LNCaP clone FGC (cell line): ENCODE results near the gene GLUD1.
A peak's percentile ranks its signal among the peaks of the same experiment; 100 is the strongest.
"Not testable (repeated sequence)": the region's sequence is repeated elsewhere in the genome, so short reads cannot be mapped to it uniquely, and the experiment has no call there.

ENCODE experiments used
- DNase-seq: peaks from one replicate; pipeline ENCODE4 v3.0.0-alpha.2; 2011; ENCODE audit warnings: low read depth
- H3K4me3 ChIP-seq: 2 replicates; pipeline ENCODE4 v1.5.1; 2011; ENCODE audit warnings: mild to moderate bottlenecking, low read depth, low read length, control low read depth
- CTCF ChIP-seq: IDR thresholded peaks from 2 replicates; pipeline ENCODE4 v1.5.1; 2012; ENCODE audit warnings: mild to moderate bottlenecking; ENCODE audit not compliant: control insufficient read depth, insufficient read depth; ENCODE audit errors: extremely low read depth

GLUD1 gene

GRCh38 chr10:87094373-87095235 is at the start of gene GLUD1, which contains the start of gene SHLD2:
GLUD1 (minus strand) TSS chr10:87094843; CDS start chr10:87094769, 74 bp downstream.
SHLD2 (plus strand) TSS chr10:87095206; CDS start chr10:87151355, 56,149 bp downstream.
- DNase-seq = peak; percentile 67
- H3K4me3 ChIP-seq = peak within 1 kb of the TSS; percentile 72
- no peak for TF ChIP-seq CTCF

GRCh38 chr10:87143109-87143418 is 48.4 kb upstream of the GLUD1 start:
- not testable (repeated sequence) for H3K4me3 ChIP-seq, DNase-seq

GRCh38 chr10:87142230-87143108 is 47.8 kb upstream of the GLUD1 start:
- not testable (repeated sequence) for DNase-seq, H3K4me3 ChIP-seq

- DNase-seq, H3K4me3 ChIP-seq: not testable (repeated sequence)
These were observed 42.8 kb upstream of the GLUD1 start for GRCh38 chr10:87137478-87137877.

GRCh38 chr10:87134440-87134839 is 39.8 kb upstream of the GLUD1 start:
- DNase-seq, H3K4me3 ChIP-seq: not testable (repeated sequence)

- DNase-seq, H3K4me3 ChIP-seq: not testable (repeated sequence)
These were observed 39.3 kb upstream of the GLUD1 start for GRCh38 chr10:87133936-87134335.

- H3K4me3 ChIP-seq, DNase-seq: not testable (repeated sequence)
These were observed 37.5 kb upstream of the GLUD1 start for GRCh38 chr10:87132176-87132575.

GRCh38 chr10:87127607-87128156 is 33.0 kb upstream of the GLUD1 start:
- not testable (repeated sequence) for DNase-seq, H3K4me3 ChIP-seq

- not testable (repeated sequence) for H3K4me3 ChIP-seq, DNase-seq
These were observed 32.4 kb upstream of the GLUD1 start for GRCh38 chr10:87127048-87127447.

GRCh38 chr10:87123351-87123750 is 28.7 kb upstream of the GLUD1 start:
- DNase-seq, H3K4me3 ChIP-seq: not testable (repeated sequence)

- not testable (repeated sequence) for H3K4me3 ChIP-seq, DNase-seq
These were observed 24.4 kb upstream of the GLUD1 start for GRCh38 chr10:87119029-87119428.

- not testable (repeated sequence) for H3K4me3 ChIP-seq, DNase-seq
These were observed 23.5 kb upstream of the GLUD1 start for GRCh38 chr10:87118122-87118521.
